Epidermal melanocyte (primary cell): ENCODE data around the gene CLN5.
"Not testable (repeated sequence)": the region's sequence is repeated elsewhere in the genome, so short reads cannot be mapped to it uniquely, and the experiment has no call there.

Source experiments
- DNase-seq: peaks from one replicate; pipeline ENCODE4 v3.0.0; 2011; ENCODE audit warnings: low spot score; ENCODE audit not compliant: insufficient read length

CLN5 gene

DNA sequence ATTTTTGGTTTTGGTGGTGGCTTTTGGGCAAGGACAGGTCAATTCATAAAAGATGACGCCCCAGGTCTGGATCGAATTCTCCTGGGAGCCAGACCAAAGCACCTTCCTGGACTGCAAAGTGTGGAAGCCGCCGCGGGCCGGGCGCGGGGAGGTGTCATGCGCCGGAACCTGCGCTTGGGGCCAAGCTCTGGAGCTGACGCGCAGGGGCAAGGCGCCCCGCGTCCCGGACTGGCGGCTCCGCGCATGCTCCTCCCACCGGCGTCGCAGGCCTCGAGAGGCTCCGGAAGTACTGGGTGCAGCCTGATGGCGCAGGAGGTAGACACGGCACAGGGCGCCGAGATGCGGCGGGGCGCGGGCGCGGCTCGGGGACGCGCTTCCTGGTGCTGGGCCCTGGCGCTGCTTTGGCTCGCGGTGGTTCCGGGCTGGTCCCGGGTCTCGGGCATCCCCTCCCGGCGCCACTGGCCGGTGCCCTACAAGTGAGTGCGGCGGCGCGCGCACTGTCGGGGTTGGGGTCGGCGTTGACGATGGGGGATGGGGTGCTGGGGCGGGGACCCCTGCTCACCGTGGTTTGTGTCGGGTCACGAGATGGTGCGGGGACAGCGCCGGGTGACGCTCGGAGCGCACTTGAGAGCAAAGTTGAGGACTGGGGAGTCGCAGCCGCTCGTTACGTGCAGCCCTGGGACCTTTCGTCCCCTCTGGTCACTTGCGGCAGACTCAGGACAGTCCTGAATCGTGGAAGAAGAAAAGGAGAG is at the start of gene CLN5:
Gene CLN5, plus strand, starts transcription at position 286 of the 752 bp plus-strand sequence. Its CDS starts 18 bp downstream, at position 304.
- DNase-seq: peak; percentile 86

- DNase-seq: no peak
Observed at GRCh38 chr13:76942363-76942762, 49.5 kb upstream of the CLN5 start.

DNA sequence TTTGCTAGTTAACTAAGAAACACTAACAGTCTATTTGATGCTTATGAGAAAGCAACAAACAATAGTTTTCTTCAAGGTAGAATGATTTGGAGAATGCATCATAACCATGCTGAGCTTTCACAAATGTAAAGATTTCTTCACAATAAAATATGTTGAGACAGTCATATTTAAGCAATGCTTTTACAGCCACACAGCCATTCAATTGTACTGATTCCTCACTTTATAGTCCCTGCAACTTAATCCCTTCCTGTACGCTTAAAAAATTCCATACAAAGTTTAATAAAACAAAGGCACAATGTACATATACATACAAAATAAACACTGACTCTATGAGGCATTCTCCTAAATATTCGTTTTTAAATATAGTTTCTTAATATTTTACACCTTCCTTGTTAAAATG is 48.2 kb upstream of the CLN5 start:
- DNase-seq: no peak

GRCh38 chr13:76944456-76944855 is 47.4 kb upstream of the CLN5 start:
- no peak for DNase-seq

DNA sequence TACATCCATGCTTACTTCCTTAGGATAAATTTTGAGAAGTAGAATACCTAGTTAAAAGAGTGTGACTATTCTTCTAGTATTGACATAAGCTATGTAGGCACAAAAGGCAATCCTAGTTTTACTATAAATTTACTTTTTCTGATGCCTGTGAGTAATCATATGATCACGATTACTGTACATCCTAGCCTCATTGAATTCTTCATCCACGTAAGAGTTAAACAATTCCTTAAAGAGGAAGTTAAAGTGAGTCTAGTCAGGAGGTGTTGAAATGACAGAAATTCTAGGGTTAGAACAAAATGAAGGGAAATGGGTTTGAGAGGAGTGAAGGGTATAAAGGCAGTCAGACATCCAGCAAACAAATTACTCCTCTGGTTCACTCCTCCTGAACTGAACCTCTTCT is 43.7 kb upstream of the CLN5 start, which contains the start of gene ACOD1:
Gene ACOD1, plus strand, starts transcription at position 363 of the 400 bp plus-strand sequence. CDS start 48 bp downstream, outside the sequence.
- no peak for DNase-seq

GRCh38 chr13:76950101-76950500 is 41.8 kb upstream of the CLN5 start:
- no peak for DNase-seq

DNA sequence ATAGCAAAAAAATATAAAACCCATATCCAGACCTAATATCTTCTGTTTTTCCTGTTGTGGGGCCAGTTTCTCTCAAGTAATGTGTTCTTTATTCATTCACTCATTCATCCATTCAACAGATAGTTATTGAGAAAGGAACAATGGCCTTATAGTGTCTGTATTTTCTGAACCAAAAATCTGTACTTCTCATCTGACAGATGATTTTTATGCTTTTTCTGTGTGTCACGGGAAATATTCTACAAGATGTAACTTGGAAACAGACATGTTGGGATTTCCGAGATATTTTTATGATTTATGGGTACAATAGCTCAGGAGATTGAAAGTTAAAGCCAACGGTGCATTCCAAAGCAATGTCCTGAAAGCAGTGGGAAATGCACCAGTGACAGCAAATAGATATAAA is 37.9 kb upstream of the CLN5 start:
- no peak for DNase-seq

DNA sequence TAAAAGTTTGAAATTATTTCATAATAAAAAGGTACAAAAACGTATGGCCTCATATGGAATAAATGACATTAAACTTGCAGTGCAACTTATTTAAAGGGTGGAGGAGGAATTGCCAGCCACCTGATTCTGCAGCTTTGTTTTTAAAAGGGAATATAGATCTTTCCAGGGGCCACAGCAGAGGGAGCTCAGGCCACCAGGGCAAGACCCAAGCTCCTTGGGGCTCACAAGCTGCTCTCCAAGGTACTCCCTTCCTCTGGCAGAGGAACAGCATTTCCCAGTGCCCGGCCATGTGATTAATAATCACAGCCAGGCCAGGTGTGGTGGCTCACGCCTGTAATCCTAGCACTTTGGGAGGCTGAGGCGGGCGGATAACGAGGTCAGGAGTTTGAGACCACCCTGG is 37.3 kb upstream of the CLN5 start:
- no peak for DNase-seq

DNA sequence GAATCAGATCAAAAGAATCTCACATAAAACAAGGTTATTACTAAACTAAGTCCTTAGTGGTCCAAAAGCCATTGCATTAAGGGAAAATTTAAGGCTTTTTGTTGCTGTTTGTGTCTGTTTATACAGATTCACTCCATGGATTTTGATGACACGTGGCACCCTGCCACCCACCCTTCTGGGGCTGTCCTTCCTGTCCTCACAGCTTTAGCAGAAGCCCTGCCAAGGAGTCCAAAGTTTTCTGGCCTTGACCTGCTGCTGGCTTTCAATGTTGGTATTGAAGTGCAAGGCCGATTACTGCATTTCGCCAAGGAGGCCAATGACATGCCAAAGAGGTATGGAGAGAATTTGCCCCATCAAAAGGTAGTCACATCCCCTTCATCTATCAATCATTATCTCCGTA is 36.7 kb upstream of the CLN5 start:
- no peak for DNase-seq

- DNase-seq: no peak
Observed at GRCh38 chr13:76955661-76956060, 36.2 kb upstream of the CLN5 start.

DNA sequence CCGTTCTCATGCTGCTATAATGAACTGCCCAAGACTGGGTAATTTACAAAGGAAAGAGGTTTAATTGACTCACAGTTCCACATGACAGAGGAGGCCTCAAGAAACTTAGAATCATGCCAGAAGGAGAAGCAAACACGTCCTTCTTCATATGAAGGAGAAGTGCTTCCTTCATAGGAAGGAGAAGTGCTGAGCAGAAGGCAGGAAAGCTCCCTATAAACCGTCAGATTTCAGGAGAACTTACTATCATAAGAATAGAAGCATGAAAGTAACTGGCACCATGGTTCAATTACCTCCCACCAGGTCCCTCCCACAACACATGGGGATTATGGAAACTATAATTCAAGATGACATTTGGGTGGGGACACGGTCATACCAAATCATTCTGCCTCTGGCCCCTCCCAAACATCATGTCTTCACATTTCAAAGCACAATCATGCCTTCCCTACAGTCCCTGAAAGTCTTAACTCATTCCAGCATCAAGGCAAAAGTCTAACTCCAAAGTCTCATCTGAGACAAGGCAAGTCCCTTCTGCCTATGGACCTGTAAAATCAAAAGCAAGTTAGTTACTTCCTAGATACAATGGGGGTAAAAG is 32.9 kb upstream of the CLN5 start:
- no peak for DNase-seq

DNA sequence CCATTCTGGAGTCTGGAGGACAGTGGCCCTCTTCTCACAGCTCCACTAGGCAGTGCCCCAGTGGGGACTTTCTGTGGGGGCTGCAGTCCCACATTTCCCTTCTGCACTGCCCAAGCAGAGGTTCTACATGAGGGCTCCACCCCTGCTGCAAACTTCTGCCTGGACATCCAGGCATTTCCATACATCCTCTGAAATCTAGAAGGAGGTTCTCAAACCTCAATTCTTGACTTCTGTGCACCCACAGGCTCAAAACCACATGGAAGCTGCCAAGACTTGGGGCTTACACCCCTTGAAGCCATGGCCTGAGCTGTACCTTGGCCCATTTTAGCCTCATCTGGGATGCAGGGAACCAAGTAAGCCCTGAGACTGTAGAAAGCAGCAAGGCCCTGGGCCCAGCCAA is 32.1 kb upstream of the CLN5 start:
- DNase-seq: not testable (repeated sequence)

DNA sequence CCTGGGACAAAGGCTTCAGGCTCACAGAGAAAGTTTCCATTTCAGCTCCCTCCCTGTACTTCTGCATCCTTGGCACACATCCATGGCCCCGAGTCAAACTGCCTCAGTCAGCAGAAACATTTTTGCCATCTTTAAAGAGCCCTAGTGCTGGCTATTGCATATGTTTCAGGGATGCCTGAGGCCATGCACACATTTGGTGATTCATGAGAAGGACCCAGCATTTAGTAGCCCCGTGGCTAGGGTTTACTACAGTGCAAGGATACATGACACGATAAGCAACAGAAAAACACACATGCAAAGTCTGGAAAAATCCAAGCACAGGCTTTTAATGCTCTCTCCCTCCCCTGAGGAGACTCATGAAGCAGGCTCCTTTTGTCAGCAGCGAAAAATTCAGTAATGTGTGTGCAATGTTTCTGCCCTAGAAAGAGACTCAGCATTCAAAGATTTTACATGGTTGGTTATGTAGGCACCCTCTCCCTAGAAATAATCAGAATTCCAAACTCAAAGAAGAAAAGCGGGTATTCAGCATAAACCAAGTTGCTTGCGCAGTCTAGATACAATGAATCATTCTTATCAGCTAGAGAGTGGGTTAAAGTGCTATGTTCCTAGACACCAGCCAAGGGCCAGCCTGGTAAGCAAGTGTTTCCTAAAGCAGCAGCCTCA is 26.0 kb upstream of the CLN5 start:
- DNase-seq: peak; percentile 84

DNA sequence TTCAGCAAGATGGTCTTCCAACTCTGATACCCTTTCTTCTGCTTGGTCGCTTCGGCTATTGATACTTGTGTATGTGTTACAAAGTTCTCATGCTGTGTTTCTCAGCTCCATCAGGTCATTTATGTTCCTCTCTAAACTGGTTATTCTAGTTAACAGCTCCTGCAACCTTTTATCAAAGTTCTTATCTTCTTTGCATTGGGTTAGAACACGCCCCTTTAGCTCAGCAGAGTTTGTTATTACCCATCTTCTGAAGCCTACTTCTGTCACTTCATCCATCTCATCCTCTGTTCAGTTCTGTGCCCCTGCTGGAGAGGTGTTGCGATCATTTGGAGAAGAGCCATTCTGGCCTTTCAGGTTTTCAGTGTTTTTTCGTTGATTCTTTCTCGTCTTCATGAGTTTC is 24.9 kb upstream of the CLN5 start:
- no peak for DNase-seq

DNA sequence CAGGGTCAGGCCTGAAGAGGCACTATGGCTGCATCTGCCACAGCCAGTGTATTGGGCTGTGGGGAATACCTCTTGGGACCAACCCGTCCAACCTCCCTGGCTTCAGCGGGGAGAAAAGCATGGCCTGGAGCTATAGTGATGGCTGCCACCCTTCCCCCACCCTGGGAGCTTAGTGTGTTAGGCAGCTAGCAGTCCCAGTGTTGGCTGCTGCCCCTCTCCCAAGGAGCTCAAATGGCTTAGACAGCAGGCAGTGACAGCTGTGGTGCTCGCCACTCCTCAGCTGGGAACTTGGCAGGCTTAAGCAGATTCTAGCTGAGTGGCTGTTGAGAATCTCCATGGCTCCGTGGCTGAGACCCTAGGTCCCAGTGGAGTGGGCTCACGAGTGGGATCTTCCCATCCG is 23.8 kb upstream of the CLN5 start:
- DNase-seq: no peak

- no peak for DNase-seq
Observed at GRCh38 chr13:76969488-76970365, 22.2 kb upstream of the CLN5 start.

DNA sequence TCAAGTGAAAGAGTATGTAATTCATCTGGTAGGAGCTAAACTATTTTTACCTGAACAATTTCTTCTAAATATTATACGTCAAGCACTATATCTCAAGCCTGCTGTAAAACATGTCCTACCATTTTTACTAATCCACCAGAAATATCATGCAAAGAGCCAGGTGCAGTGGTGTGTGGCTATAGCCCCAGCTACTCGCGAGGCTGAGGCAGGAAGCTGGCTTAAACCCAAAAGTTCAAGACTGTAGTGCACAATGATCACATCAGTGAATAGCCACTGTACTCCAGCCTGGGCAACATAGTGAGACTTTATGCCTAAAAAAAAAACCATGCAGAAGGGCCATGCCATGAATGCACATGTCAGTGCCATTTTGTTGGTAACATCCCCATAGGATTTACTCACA is 20.7 kb upstream of the CLN5 start:
- DNase-seq: no peak

DNA sequence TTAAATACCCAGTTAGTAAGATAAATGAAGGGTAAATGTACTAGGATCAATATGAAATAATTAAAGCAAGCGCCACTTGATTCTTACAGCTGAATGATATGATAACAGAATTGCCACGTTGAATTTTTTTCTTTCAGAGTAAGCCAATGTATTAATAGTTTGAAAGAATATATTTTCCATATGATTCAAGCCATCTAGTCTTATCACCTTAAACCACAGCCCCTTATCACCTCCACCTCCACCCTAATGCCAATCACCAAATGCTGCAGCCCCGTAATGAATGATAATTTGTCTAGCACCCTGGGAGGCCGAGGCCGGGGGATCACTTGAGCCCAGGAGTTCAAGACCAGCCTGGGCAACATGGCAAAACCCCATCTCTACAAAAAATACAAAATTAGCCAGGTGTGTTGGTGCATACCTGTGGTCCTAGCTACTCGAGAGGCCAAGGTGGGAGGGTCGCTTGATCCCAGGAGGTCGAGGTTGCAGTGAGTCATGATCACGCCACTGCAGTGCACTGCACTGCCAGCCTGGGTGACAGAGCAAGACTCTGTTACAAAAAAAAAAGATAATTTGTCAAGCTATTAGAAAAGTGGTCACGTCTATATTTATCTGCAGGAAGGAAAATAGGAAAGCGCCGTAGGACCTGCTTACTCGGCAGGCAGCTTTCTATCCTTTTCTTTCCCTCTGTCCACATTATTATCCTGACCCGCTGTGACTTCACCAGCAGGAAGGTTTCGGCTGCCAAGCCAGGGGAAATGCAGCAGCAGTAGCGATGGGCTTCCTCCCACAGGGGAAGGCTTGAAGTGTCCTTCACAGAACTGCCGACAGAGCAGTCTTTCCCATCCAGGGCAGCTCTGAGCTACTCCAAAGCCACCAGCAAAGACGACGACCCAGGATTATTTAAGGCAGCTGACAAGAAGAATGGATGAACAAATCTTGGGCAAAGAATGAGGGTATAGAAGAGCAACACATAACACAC is 19.7 kb upstream of the CLN5 start:
- DNase-seq: no peak

DNA sequence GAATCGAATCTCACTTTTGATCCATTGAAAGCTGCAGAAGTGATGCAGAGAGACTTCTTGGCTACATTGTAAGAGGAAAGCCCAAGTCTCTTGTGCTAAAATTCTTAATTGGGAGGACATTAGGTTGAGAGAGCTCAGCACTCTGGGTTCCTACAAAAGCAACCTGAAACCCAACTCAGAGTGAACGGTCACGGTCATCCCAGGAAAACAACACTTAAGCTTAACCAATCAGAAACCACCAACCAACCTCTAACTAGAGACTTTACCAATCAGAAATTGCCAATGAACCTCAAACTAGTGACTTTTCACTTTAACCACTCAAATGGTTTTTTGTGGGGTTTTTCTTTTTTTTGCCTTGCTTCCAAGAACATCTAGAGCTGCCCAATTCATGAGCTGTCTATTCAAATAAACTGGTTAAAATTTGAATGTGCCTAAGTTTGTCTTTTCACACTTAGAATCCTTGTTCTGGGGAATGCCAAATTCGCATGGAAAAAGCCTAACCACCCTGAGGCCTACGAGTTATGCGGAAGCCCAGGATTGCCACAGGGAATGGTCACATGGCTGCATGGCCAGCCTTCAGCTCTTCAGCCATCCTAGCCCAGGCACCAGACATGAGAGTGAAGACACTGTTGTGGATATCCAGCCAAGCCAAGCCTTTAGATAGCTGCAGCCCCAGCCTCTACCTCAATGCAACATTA is 17.8 kb upstream of the CLN5 start:
- DNase-seq: no peak

DNA sequence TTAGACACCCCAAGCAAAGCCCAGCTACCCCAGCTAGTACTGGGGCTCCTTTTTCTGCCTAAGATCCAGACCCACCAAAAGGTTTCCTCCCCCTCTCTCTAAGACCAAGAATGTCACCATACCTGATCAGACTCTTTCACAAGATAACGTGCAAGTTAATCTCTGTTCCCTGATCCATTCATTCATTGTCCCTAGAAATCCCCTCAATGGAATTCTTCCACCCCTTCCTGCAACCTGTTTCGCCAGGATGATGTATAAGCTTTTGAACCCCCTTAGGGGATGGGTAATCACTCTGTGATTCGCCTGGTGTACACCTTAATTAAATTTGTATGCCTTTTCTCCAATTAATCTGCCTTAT is 17.3 kb upstream of the CLN5 start:
- no peak for DNase-seq
